ENCODE measurements around the gene MARCHF10.

- no peak for TF ChIP-seq CTCF (conservative IDR thresholded peaks at IDR 0.05 in 1 of 2, IDR thresholded peaks at IDR 0.05 in 1 of 2; ENCODE audit: low read depth in 1 of 2, low read length in 2 of 2)
- TF ChIP-seq EZH2 (IDR thresholded peaks at IDR 0.05; ENCODE audit: low read length, missing control alignments) = no peak
Observed at GRCh38 chr17:62657690-62658089, 150.4 kb downstream of the MARCHF10 start.

Data from fibroblast of lung (primary cell).